ENCODE measurements around the gene SORT1. TPM values are rescaled to one million over a fixed set of nuclear protein-coding genes. Genes with fewer than 3 reads are reported as not detected.

The SORT1 gene
- total RNA-seq, 6 experiments from 2014 or later = 51.6 to 78.4 (median 58.5) TPM

DNA sequence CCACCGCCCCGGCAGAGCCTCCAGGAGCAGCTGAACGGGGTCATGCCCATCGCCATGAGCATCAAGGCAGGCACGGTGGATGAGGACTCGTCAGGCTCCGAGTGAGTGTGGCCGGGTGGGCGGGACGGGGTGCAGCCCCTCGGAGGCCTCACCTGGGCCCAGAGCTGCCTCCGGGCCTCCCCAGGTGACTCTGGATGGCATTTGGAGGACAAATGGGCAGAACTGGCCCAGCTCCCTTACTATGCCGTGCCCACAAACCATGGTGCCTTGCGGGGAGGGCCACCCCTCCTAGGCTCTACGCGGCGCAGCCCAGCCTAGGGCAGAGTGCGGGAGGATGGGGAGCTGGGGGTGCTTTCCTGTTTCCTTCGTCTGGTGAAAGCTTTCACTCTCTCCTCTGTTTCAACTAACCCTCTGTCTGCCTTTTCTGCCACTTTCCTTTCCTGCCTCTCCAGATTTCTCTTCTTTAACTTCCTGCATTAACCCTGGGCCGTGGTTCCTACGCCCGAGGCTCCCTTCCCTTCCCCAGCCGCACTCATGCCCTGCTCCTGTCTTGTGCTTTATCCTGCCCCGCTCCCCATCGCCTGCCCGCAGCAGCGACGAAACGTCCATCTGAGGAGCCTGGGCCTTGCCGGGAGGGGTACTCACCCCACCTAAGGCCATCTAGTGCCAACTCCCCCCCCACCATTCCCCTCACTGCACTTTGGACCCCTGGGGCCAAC lies 124.0 kb downstream of the SORT1 start:
- H3K9me3 Mint-ChIP-seq = no peaks in the 10 kb centered on the region
- TF ChIP-seq, protein P1, sequence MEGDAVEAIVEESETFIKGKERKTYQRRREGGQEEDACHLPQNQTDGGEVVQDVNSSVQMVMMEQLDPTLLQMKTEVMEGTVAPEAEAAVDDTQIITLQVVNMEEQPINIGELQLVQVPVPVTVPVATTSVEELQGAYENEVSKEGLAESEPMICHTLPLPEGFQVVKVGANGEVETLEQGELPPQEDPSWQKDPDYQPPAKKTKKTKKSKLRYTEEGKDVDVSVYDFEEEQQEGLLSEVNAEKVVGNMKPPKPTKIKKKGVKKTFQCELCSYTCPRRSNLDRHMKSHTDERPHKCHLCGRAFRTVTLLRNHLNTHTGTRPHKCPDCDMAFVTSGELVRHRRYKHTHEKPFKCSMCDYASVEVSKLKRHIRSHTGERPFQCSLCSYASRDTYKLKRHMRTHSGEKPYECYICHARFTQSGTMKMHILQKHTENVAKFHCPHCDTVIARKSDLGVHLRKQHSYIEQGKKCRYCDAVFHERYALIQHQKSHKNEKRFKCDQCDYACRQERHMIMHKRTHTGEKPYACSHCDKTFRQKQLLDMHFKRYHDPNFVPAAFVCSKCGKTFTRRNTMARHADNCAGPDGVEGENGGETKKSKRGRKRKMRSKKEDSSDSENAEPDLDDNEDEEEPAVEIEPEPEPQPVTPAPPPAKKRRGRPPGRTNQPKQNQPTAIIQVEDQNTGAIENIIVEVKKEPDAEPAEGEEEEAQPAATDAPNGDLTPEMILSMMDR (IDR thresholded peaks at IDR 0.05) = no peak
- DNase-seq = no peak
- peaks cover 37% of the 10 kb centered on the region for H3K4me1 Mint-ChIP-seq (ENCODE audit: low read depth)
- no peak overlapping the region for H3K27ac Mint-ChIP-seq
- H3K27me3 Mint-ChIP-seq (ENCODE audit: insufficient read depth) = peaks cover 6% of the 10 kb centered on the region; the same call in 1 of the 2 replicates
- H3K36me3 Mint-ChIP-seq (ENCODE audit: low read depth) = no peaks in the 10 kb centered on the region
- H3K4me3 Mint-ChIP-seq = no peak overlapping the region

DNA sequence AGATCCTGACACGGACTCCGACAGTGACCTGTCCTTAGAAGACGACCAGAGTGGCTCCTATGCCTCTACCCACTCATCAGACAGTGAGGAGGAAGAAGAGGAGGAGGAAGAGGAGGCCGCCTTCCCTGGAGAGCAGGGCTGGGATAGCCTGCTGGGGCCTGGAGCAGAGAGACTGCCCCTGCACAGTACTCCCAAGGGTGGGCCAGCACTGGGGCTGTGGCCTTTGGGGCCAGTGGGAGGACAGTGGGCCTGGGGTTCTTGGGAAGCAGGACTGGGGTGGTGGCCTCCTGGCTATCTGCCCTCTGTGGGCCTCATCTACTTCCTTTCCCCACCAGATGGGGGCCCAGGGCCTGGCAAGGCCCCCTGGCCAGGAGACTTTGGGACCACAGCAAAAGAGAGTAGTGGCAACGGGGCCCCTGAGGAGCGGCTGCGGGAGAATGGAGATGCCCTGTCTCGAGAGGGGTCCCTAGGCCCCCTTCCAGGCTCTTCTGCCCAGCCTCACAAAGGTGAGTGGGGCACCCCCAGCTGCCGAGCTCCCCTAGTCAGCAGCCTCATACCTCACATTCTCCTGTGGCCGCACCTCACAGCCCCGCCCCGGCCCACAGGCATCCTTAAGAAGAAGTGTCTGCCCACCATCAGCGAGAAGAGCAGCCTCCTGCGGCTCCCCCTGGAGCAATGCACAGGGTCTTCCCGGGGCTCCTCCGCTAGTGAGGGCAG lies 124.7 kb downstream of the SORT1 start:
- no peak overlapping the region for H3K27ac Mint-ChIP-seq
- no peak for DNase-seq

DNA sequence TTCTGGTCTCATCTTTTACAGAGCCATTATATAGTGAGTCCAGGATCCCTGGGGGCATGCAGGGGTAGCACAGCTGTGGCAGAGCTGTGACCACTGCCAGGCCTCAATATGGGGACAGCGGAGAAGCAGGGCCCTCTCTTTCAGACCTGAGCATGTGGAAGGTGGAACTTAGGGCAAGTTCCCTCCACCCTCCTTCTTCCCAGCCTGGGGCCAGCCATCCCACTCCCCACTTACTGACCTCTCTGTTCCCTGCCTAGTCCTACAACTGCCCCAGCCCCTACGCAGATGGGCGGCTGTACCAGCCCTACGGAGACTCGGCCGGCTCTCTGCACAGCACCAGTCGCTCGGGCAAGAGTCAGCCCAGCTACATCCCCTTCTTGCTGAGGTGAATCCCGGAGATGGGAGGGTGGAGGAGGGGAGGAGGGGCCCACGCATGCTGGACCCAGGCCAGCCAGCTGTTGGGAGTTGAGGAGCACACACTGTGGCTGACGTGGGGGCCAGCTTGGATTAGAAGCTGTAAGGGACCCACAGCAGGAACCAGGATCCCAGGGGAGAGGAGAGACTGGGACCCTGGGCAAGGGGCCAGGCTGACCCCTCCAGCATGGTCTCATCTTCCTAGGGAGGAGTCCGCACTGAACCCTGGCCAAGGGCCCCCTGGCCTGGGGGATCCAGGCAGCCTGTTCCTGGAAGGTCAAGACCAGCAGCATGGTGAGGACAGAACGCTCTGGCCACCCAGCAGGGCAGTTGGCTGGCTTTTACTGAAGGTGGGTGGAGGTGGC lies 125.5 kb downstream of the SORT1 start:
- Mint-ChIP-seq H3K27me3 (ENCODE audit: insufficient read depth) (peaks cover 5% of the 10 kb centered on the region; the same call in 1 of the 2 replicates), H3K36me3 (ENCODE audit: low read depth) (no peaks in the 10 kb centered on the region), H3K27ac (no peak overlapping the region), H3K4me3 (no peak overlapping the region), H3K4me1 (ENCODE audit: low read depth) (peaks cover 40% of the 10 kb centered on the region), H3K9me3 (no peaks in the 10 kb centered on the region)
- no peak for DNase-seq
- TF ChIP-seq, protein P1 (IDR thresholded peaks at IDR 0.05) = no peak

More for the DNA sequence above, 124.7 kb downstream of the SORT1 start:
- Mint-ChIP-seq H3K27me3 (ENCODE audit: insufficient read depth) (peaks cover 6% of the 10 kb centered on the region; the same call in 1 of the 2 replicates), H3K4me1 (ENCODE audit: low read depth) (peaks cover 37% of the 10 kb centered on the region), H3K36me3 (ENCODE audit: low read depth) (no peaks in the 10 kb centered on the region), H3K9me3 (no peaks in the 10 kb centered on the region), H3K4me3 (no peak overlapping the region)
- TF ChIP-seq, protein P1 (IDR thresholded peaks at IDR 0.05) = no peak

DNA sequence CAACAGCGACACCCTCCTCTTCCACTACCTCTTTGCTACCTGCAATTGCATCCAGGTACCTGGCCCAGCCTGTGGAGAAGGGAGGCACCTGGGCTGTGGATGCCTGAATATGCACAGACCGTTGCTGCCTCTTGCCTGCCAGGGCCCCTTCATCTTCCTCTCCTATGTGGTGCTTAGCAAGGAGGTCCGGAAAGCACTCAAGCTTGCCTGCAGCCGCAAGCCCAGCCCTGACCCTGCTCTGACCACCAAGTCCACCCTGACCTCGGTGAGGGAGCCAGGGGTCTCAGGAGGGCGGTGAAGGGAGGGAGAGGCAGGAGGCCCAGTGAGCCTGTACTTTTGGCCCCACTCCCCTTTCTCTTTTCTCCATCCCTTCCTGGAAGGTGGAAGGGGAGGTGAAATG lies 126.3 kb downstream of the SORT1 start:
- Mint-ChIP-seq H3K27ac (no peak overlapping the region), H3K4me1 (ENCODE audit: low read depth) (peaks cover 39% of the 10 kb centered on the region), H3K4me3 (no peak overlapping the region), H3K9me3 (no peaks in the 10 kb centered on the region), H3K36me3 (ENCODE audit: low read depth) (no peaks in the 10 kb centered on the region), H3K27me3 (ENCODE audit: insufficient read depth) (peaks cover 2% of the 10 kb centered on the region; the same call in 1 of the 2 replicates)
- DNase-seq = no peak
- TF ChIP-seq, protein P1 (IDR thresholded peaks at IDR 0.05) = no peak

DNA sequence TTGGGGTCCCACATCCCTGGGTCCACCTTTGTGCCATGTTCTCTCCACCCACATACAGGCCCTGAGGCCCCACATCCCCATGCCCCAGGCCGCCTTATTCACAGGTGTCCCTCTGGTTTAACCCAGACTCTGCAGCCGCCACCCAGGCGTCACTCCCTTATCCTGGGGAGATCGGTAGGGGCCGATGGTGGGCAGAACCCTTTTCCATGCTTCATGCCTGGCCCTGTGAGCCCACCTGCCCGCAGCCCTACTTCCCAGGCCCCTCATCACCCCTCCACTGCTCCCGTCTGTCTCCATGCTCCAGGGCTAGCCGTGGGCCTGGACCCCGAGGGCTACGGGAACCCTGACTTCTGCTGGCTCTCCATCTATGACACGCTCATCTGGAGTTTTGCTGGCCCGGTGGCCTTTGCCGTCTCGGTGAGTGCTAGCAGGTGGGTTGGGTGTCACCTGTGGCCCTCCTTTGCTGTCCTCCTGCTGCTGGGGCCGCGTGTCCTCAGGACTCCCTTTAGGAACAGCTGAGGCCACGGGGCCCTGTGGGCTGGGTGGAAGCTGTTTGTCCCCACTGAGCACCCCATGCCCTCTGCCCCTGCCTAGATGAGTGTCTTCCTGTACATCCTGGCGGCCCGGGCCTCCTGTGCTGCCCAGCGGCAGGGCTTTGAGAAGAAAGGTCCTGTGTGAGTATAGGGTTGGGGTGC lies 126.9 kb downstream of the SORT1 start:
- Mint-ChIP-seq H3K27ac (no peak overlapping the region), H3K4me1 (ENCODE audit: low read depth) (peaks cover 32% of the 10 kb centered on the region), H3K4me3 (no peak overlapping the region), H3K36me3 (ENCODE audit: low read depth) (no peaks in the 10 kb centered on the region), H3K9me3 (no peaks in the 10 kb centered on the region), H3K27me3 (ENCODE audit: insufficient read depth) (peaks cover 2% of the 10 kb centered on the region; the same call in 1 of the 2 replicates)
- DNase-seq = no peak
- TF ChIP-seq, protein P1 (IDR thresholded peaks at IDR 0.05) = no peak

All from HFFc6 (cell line).